Lower leg skin (tissue), 3 donors: ENCODE measurements around the gene MATCAP1.

Experiments used
- CTCF ChIP-seq, 3 donors: fragments of 450-650 bp; IDR thresholded peaks; one replicate each; pipeline ENCODE4 v1.5.1; 2016; ENCODE audit warnings: antibody characterized with exemption in 3 of 3, mild to moderate bottlenecking in 3 of 3, moderate library complexity in 2 of 3
- POLR2A ChIP-seq, 2 donors: fragments of 450-650 bp; IDR thresholded peaks; one replicate each; pipeline ENCODE4 v1.6.1; 2016 to 2017; ENCODE audit warnings: antibody characterized with exemption in 2 of 2, mild to moderate bottlenecking in 1 of 2, moderate library complexity in 1 of 2

GRCh38 chr16:67190448-67191399, 7.0 kb upstream of the MATCAP1 start:
- no peak for TF ChIP-seq CTCF (IDR thresholded peaks at IDR 0.05)
- TF ChIP-seq POLR2A (IDR thresholded peaks at IDR 0.05) = no peak
